HepG2 (cell line): ENCODE results near the gene CNTN4. TPM values are rescaled to one million over a fixed set of nuclear protein-coding genes. Genes with fewer than 3 reads are reported as not detected.

Experiments used
- ATAC-seq: fragments of 200-7000 bp; cut with Tn5 transposase; 3 replicates; pipeline ENCODE4 v1.9.1; 2020; ENCODE audit warnings: mild to moderate bottlenecking, moderate library complexity
- BruUV-seq: library from RNA; stranded (reverse); fragments of 400-500 nt; replicated peaks from 2 replicates; lab custom pipeline; 2021; lab: Mats Ljungman, UMichigan
- CTCF ChIA-PET: fragments of 300-600 bp; formaldehyde crosslinking; extraction: SDS; loops from one replicate; lab custom pipeline; 2021; ENCODE audit warnings: low total read pairs, inconsistent platforms, low intra/inter-chr PET ratio; lab: Yijun Ruan, JAX
- POLR2A ChIA-PET: fragments of 350-600 bp; sonication (Branson Sonifier 250); formaldehyde crosslinking; loops from one replicate; lab custom pipeline; 2020; ENCODE audit warnings: antibody characterized with exemption, inconsistent platforms; lab: Yijun Ruan, JAX
- DNase-seq: peaks from one replicate; pipeline ENCODE4 v3.0.0-alpha.2; 2015; ENCODE audit warnings: low spot score
- FAIRE-seq: peaks from 3 replicates; lab custom pipeline; 2011; peaks lifted over from hg19 to GRCh38; lab: Jason Lieb, UNC
- H2AFZ ChIP-seq: one replicate; pipeline ENCODE4 v1.6.1; 2011; ENCODE audit warnings: low read length, inconsistent platforms
- H3K27ac ChIP-seq: fragments of 300-600 bp; 3 replicates; pipeline ENCODE4 v1.8.0; 2011; ENCODE audit warnings: mixed run types, mild to moderate bottlenecking, mixed read lengths, low read length, inconsistent platforms; ENCODE audit not compliant: insufficient read depth; ENCODE audit errors: extremely low read length
- H3K27me3 ChIP-seq, 2 experiments: fragments of 200-600 bp in 1 of 2; 2 replicates in 1 of 2; 3 replicates in 1 of 2; pipeline versions ENCODE4 v1.6.0 to v1.8.0; 2011; ENCODE audit warnings: low read length in 2 of 2, mild to moderate bottlenecking in 2 of 2, moderate library complexity in 2 of 2, inconsistent platforms in 1 of 2; ENCODE audit not compliant: insufficient read depth in 2 of 2, control insufficient read depth in 1 of 2
- H3K36me3 ChIP-seq, 2 experiments: fragments of 200-600 bp in 1 of 2; replicated peaks in 1 of 2; 2 replicates in 1 of 2; 3 replicates in 1 of 2; pipeline versions ENCODE4 v1.5.1 to v1.8.0; 2011; ENCODE audit warnings: low read length in 2 of 2, inconsistent platforms in 1 of 2; ENCODE audit not compliant: insufficient read depth in 2 of 2, control insufficient read depth in 1 of 2
- H3K4me1 ChIP-seq: 2 replicates; pipeline ENCODE4 v1.5.1; 2012; ENCODE audit warnings: low read length, inconsistent platforms; ENCODE audit not compliant: insufficient read depth
- H3K4me2 ChIP-seq: 2 replicates; pipeline ENCODE4 v1.6.0; 2011; ENCODE audit warnings: low read depth, low read length, inconsistent platforms
- H3K4me3 ChIP-seq, 3 experiments: fragments of 200-600 bp in 1 of 3; sonication (generic), shearing (Covaris generic) in 1 of 3; replicated peaks in 1 of 3; 2 replicates each; pipeline ENCODE4 v1.5.1; 2011 to 2016; ENCODE audit warnings: low read length in 3 of 3, inconsistent platforms in 2 of 3, low read depth in 2 of 3, mild to moderate bottlenecking in 2 of 3, control low read depth in 1 of 3, mixed read lengths in 1 of 3; ENCODE audit not compliant: insufficient read depth in 1 of 3
- H3K79me2 ChIP-seq: one replicate; pipeline ENCODE4 v1.6.1; 2011; ENCODE audit warnings: low read length, inconsistent platforms; ENCODE audit not compliant: insufficient read depth
- H3K9ac ChIP-seq: 2 replicates; pipeline ENCODE4 v1.6.0; 2011; ENCODE audit warnings: mild to moderate bottlenecking, low read depth, low read length, inconsistent platforms; ENCODE audit not compliant: insufficient read depth
- H3K9me3 ChIP-seq: 2 replicates; pipeline ENCODE4 v1.5.1; 2012; ENCODE audit warnings: mild to moderate bottlenecking, low read length
- H4K20me1 ChIP-seq: 2 replicates; pipeline ENCODE4 v1.6.0; 2011; ENCODE audit warnings: inconsistent platforms, mild to moderate bottlenecking, low read length, moderate library complexity; ENCODE audit not compliant: insufficient read depth
- ATAD3A ChIP-seq: sonication (generic); formaldehyde crosslinking; IDR thresholded peaks from 2 replicates; pipeline ENCODE4 v1.4.0; 2020; ENCODE audit warnings: missing genetic modification reagents
- CAMTA2 ChIP-seq: sonication (generic); formaldehyde crosslinking; IDR thresholded peaks from 2 replicates; pipeline ENCODE4 v1.4.0; 2020; ENCODE audit warnings: mild to moderate bottlenecking, missing genetic modification reagents, borderline replicate concordance
- HOXA3 ChIP-seq: sonication (generic); formaldehyde crosslinking; IDR thresholded peaks from 2 replicates; pipeline ENCODE4 v1.5.0; 2020; ENCODE audit warnings: missing genetic modification reagents
- ISX ChIP-seq: sonication (generic); formaldehyde crosslinking; conservative IDR thresholded peaks from 2 replicates; pipeline ENCODE4 v1.5.0; 2020; ENCODE audit warnings: missing genetic modification reagents
- JDP2 ChIP-seq: sonication (generic); formaldehyde crosslinking; IDR thresholded peaks from 2 replicates; pipeline ENCODE4 v1.8.1; 2022; ENCODE audit warnings: missing genetic modification reagents, borderline replicate concordance
- MAF1 ChIP-seq: sonication (generic); formaldehyde crosslinking; IDR thresholded peaks from 2 replicates; pipeline ENCODE4 v1.5.0; 2020; ENCODE audit warnings: missing genetic modification reagents, borderline replicate concordance
- NCOA1 ChIP-seq: sonication (generic); formaldehyde crosslinking; IDR thresholded peaks from 2 replicates; pipeline ENCODE4 v1.9.0; 2021; ENCODE audit warnings: missing genetic modification reagents
- NFYC ChIP-seq: IDR thresholded peaks from 2 replicates; pipeline ENCODE4 v1.6.1; 2016; ENCODE audit warnings: missing genetic modification reagents, missing compliant biosample characterization
- PHF8 ChIP-seq: sonication (generic); formaldehyde crosslinking; IDR thresholded peaks from 2 replicates; pipeline ENCODE4 v1.5.0; 2020; ENCODE audit warnings: missing genetic modification reagents
- PLRG1 ChIP-seq: fragments of 450-650 bp; conservative IDR thresholded peaks from 2 replicates; pipeline ENCODE4 v1.6.1; 2016
- RAD51 ChIP-seq: fragments of 450-650 bp; IDR thresholded peaks from 2 replicates; pipeline ENCODE4 v1.6.1; 2016; ENCODE audit warnings: borderline replicate concordance
- SIX4 ChIP-seq: sonication (generic); formaldehyde crosslinking; IDR thresholded peaks from 2 replicates; pipeline ENCODE4 v1.4.0; 2020; ENCODE audit warnings: missing genetic modification reagents
- UBTF ChIP-seq: sonication (generic); formaldehyde crosslinking; IDR thresholded peaks from 2 replicates; pipeline ENCODE4 v1.4.0; 2020; ENCODE audit warnings: mild to moderate bottlenecking, missing genetic modification reagents
- ZNF674 ChIP-seq: sonication (generic); formaldehyde crosslinking; IDR thresholded peaks from 2 replicates; pipeline ENCODE4 v1.5.0; 2020; ENCODE audit warnings: low read depth, mild to moderate bottlenecking, missing genetic modification reagents
- ZNF792 ChIP-seq: IDR thresholded peaks from 2 replicates; pipeline ENCODE4 v1.6.1; 2016
- WGBS: methylation state at CpG from one replicate; pipeline ENCODE4 v1.1.6; 2017; ENCODE audit warnings: low lambda C conversion rate; 5-methylcytosine and 5-hydroxymethylcytosine counted together
- in situ Hi-C: cut with HindIII; loops from 2 replicates; pipeline ENCODE4 v1.10.0; 2017; ENCODE audit warnings: low pct_unique_long_range_greater_than_20kb; ENCODE audit not compliant: extremely low pct_ligation_motif_present
- intact Hi-C: fragments of 100-400 bp; cut with micrococcal nuclease; formaldehyde crosslinking; loops from one replicate; pipeline ENCODE4 v1.10.0; 2022; ENCODE audit not compliant: unreplicated experiment
- polyA plus RNA-seq, 8 experiments: library from polyadenylated mRNA; depleted of rRNA in 3 of 8; stranded (reverse) in 7 of 8; unstranded in 1 of 8; fragments of >200 nt; fragmentation: Illumina TruSeq in 4 of 8; extraction: Trizol in 4 of 8; gene quantifications; 2 replicates each; pipeline versions ENCODE4 v1.2.1 to v1.2.3, GENCODE V29; 2011 to 2016; ENCODE audit warnings: low read depth in 4 of 8, missing spikeins in 1 of 8, mixed read lengths in 1 of 8; ENCODE audit not compliant: insufficient read depth in 1 of 8
- total RNA-seq, 5 experiments: library from RNA; depleted of rRNA; stranded (reverse); fragments of >200 nt; fragmentation: Illumina TruSeq; extraction: Trizol; gene quantifications; 2 replicates each; pipeline ENCODE4 v1.2.3, GENCODE V29; 2016; ENCODE audit warnings: low read depth in 1 of 5
- TF ChIP-seq, protein P1 (sequence below): sonication (generic); formaldehyde crosslinking; IDR thresholded peaks from 2 replicates; pipeline ENCODE4 v1.4.0; 2020; ENCODE audit warnings: missing genetic modification reagents
- TF ChIP-seq, protein P2 (sequence below): IDR thresholded peaks from 2 replicates; pipeline ENCODE4 v1.6.1; 2016; ENCODE audit warnings: low read depth, borderline replicate concordance
- TF ChIP-seq, protein P3 (sequence below): sonication (generic); formaldehyde crosslinking; IDR thresholded peaks from 2 replicates; pipeline ENCODE4 v1.5.0; 2020; ENCODE audit warnings: missing genetic modification reagents

CNTN4 gene
- total and polyA plus RNA-seq, 2 of the 13 experiments (the other 11 are each of a cell fraction or from before 2014, with no cell fraction given) = 0.01 to 0.13 TPM

GRCh38 chr3:2993736-2994135 lies 895.1 kb downstream of the CNTN4 start:
- no TSS peak for BruUV-seq
- Histone ChIP-seq H2AFZ (no peak overlapping the region), H3K79me2 (no peaks in the 10 kb centered on the region), H3K27ac (no peak overlapping the region), H3K4me2 (no peak overlapping the region), H3K27me3 (no peaks in the 10 kb centered on the region; a peak in 1 of 5 replicates), H3K9ac (no peak overlapping the region), H4K20me1 (no peaks in the 10 kb centered on the region), H3K4me3 (no peak overlapping the region), H3K4me1 (no peaks in the 10 kb centered on the region), H3K9me3 (no peaks in the 10 kb centered on the region), H3K36me3 (no peaks in the 10 kb centered on the region)
- ChIA-PET POLR2A (no interaction called here), CTCF (no interaction called here)
- TF ChIP-seq HOXA3 (CRISPR knock-in tag) (no peak), ZNF792 (CRISPR knock-in tag) (no peak), NFYC (no peak), NCOA1 (no peak), SIX4 (CRISPR knock-in tag) (no peak), JDP2 (no peak), MAF1 (CRISPR knock-in tag) (no peak), CAMTA2 (no peak), ATAD3A (no peak), ISX (CRISPR knock-in tag) (no peak), ZNF674 (CRISPR knock-in tag) (no peak), PHF8 (CRISPR knock-in tag) (no peak), UBTF (CRISPR knock-in tag) (no peak), PLRG1 (no peak), RAD51 (no peak)
- TF ChIP-seq, protein P1, sequence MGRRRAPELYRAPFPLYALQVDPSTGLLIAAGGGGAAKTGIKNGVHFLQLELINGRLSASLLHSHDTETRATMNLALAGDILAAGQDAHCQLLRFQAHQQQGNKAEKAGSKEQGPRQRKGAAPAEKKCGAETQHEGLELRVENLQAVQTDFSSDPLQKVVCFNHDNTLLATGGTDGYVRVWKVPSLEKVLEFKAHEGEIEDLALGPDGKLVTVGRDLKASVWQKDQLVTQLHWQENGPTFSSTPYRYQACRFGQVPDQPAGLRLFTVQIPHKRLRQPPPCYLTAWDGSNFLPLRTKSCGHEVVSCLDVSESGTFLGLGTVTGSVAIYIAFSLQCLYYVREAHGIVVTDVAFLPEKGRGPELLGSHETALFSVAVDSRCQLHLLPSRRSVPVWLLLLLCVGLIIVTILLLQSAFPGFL = no peak
- TF ChIP-seq, protein P2, sequence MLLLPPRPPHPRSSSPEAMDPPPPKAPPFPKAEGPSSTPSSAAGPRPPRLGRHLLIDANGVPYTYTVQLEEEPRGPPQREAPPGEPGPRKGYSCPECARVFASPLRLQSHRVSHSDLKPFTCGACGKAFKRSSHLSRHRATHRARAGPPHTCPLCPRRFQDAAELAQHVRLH = no peak
- TF ChIP-seq, protein P3, sequence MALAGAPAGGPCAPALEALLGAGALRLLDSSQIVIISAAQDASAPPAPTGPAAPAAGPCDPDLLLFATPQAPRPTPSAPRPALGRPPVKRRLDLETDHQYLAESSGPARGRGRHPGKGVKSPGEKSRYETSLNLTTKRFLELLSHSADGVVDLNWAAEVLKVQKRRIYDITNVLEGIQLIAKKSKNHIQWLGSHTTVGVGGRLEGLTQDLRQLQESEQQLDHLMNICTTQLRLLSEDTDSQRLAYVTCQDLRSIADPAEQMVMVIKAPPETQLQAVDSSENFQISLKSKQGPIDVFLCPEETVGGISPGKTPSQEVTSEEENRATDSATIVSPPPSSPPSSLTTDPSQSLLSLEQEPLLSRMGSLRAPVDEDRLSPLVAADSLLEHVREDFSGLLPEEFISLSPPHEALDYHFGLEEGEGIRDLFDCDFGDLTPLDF (CRISPR knock-in tag) = no peak
- DNase-seq = no peak
- in situ Hi-C loops = no loop called here
- no peak for FAIRE-seq
- intact Hi-C loops = no loop called here
- 0% methylated on average over 1 of the region's 1 CpG for WGBS
- ATAC-seq = no peak
